SK-N-MC (cell line): ENCODE measurements around the gene PPP4R1.

Experiments used
- EZH2 ChIP-seq: fragments of 200-600 bp; sonication (generic); IDR thresholded peaks from one replicate; pipeline ENCODE4 v1.6.1; 2017; ENCODE audit warnings: antibody characterized with exemption
- POLR2AphosphoS5 ChIP-seq: IDR thresholded peaks from 2 replicates; pipeline ENCODE4 v1.6.1; 2012; ENCODE audit warnings: mild to moderate bottlenecking, low read depth, low read length, borderline replicate concordance

GRCh38 chr18:9517869-9518268 is 96.5 kb downstream of the PPP4R1 start:
- no peak for TF ChIP-seq EZH2
- no peak for TF ChIP-seq POLR2AphosphoS5
